Panc1 (cell line): ENCODE data around the gene ARID2.

ENCODE experiments used
- CTCF ChIP-seq: fragments of 450-650 bp; IDR thresholded peaks from 2 replicates; pipeline ENCODE4 v1.5.1; 2017; ENCODE audit warnings: mild to moderate bottlenecking
- REST ChIP-seq, 2 experiments: IDR thresholded peaks; 2 replicates each; pipeline ENCODE4 v1.6.1; 2011 to 2012; ENCODE audit warnings: low read depth in 2 of 2, control low read depth in 1 of 2, low read length in 1 of 2, mild to moderate bottlenecking in 1 of 2, moderate library complexity in 1 of 2; ENCODE audit not compliant: insufficient read depth in 1 of 2
- SIN3A ChIP-seq: IDR thresholded peaks from 2 replicates; pipeline ENCODE4 v1.6.1; 2012; ENCODE audit warnings: low read depth, mild to moderate bottlenecking, low read length, moderate library complexity, borderline replicate concordance; ENCODE audit not compliant: insufficient read depth
- TCF7L2 ChIP-seq: IDR thresholded peaks from 2 replicates; pipeline ENCODE4 v1.6.1; 2011; ENCODE audit warnings: mild to moderate bottlenecking, low read depth, low read length, inconsistent platforms

GRCh38 chr12:45687081-45688015 lies 42.2 kb upstream of the ARID2 start:
- TF ChIP-seq TCF7L2 = no peak
- no peak for TF ChIP-seq CTCF
- no peak for TF ChIP-seq REST (IDR thresholded peaks at IDR 0.05; ENCODE audit: insufficient read depth in 1 of 2, low read depth in 2 of 2, low read length in 1 of 2)
- TF ChIP-seq SIN3A = no peak
